Endothelial cell of umbilical vein (primary cell): Measurements from ENCODE around the gene IL5RA. TPM values are rescaled to one million over a fixed set of nuclear protein-coding genes. Genes with fewer than 3 reads are reported as not detected.

ENCODE experiments used
- BruUV-seq: library from RNA; stranded (reverse); fragments of 400-500 nt; replicated peaks from 2 replicates; lab custom pipeline; 2021; lab: Mats Ljungman, UMichigan
- CTCF ChIA-PET: fragments of 300-600, 350-600 bp; sonication (Branson Sonifier 250); formaldehyde crosslinking; loops from one replicate; lab custom pipeline; 2021; ENCODE audit warnings: antibody characterized with exemption, inconsistent platforms; lab: Charles Lee
- POLR2A ChIA-PET: fragments of 300-600, 350-600 bp; sonication (Branson Sonifier 250); formaldehyde crosslinking; loops from one replicate; lab custom pipeline; 2021; ENCODE audit warnings: antibody characterized with exemption, inconsistent platforms; lab: Charles Lee
- DNase-seq: peaks from one replicate; pipeline ENCODE4 v3.0.0-alpha.2; 2011; ENCODE audit warnings: low read depth, low spot score
- FAIRE-seq: peaks from 2 replicates; lab custom pipeline; 2011; peaks lifted over from hg19 to GRCh38; lab: Jason Lieb, UNC
- H2AFZ ChIP-seq: 2 replicates; pipeline ENCODE4 v1.6.0; 2012; ENCODE audit warnings: low read depth, low read length, control low read depth, inconsistent platforms
- H3K27ac ChIP-seq: 2 replicates; pipeline ENCODE4 v1.5.1; 2011; ENCODE audit warnings: low read depth, mild to moderate bottlenecking, control low read depth, low read length, moderate library complexity; ENCODE audit not compliant: insufficient read depth
- H3K27me3 ChIP-seq, 2 experiments: 2 replicates each; pipeline versions ENCODE4 v1.6.0 to v1.6.1; 2011; ENCODE audit warnings: low read length in 2 of 2, mixed read lengths in 1 of 2; ENCODE audit not compliant: control insufficient read depth in 2 of 2, insufficient read depth in 2 of 2
- H3K36me3 ChIP-seq, 2 experiments: 2 replicates in 1 of 2; 3 replicates in 1 of 2; pipeline ENCODE4 v1.5.1; 2011; ENCODE audit warnings: low read length in 2 of 2, mild to moderate bottlenecking in 1 of 2, moderate library complexity in 1 of 2; ENCODE audit not compliant: control insufficient read depth in 2 of 2, insufficient read depth in 2 of 2; ENCODE audit errors: extremely low read depth in 1 of 2
- H3K4me1 ChIP-seq: 3 replicates; pipeline ENCODE4 v1.5.1; 2011; ENCODE audit warnings: mild to moderate bottlenecking, low read length; ENCODE audit not compliant: control insufficient read depth, insufficient read depth; ENCODE audit errors: extremely low read depth
- H3K4me2 ChIP-seq: 2 replicates; pipeline ENCODE4 v1.6.1; 2011; ENCODE audit warnings: low read length, control low read depth, mixed read lengths; ENCODE audit not compliant: insufficient read depth
- H3K4me3 ChIP-seq, 3 experiments: fragments of 200-600 bp in 1 of 3; sonication (generic), shearing (Covaris generic) in 1 of 3; replicated peaks in 1 of 3; 2 replicates each; pipeline ENCODE4 v1.5.1; 2011 to 2016; ENCODE audit warnings: control low read depth in 3 of 3, low read length in 3 of 3, mild to moderate bottlenecking in 2 of 3, inconsistent platforms in 1 of 3, low read depth in 1 of 3, moderate library complexity in 1 of 3; ENCODE audit not compliant: insufficient read depth in 1 of 3
- H3K79me2 ChIP-seq: 2 replicates; pipeline ENCODE4 v1.6.0; 2012; ENCODE audit warnings: low read length, inconsistent platforms; ENCODE audit not compliant: control insufficient read depth, insufficient read depth
- H3K9ac ChIP-seq: replicated peaks from 2 replicates; pipeline ENCODE3; 2011; ENCODE audit warnings: low read length, control low read depth; ENCODE audit not compliant: insufficient read depth; ENCODE audit errors: extremely low read depth
- H3K9me1 ChIP-seq: replicated peaks from 3 replicates; pipeline ENCODE4 v1.6.0; 2011; ENCODE audit warnings: mild to moderate bottlenecking, low read length; ENCODE audit not compliant: control insufficient read depth, insufficient read depth; ENCODE audit errors: extremely low read depth
- H3K9me3 ChIP-seq: replicated peaks from 2 replicates; pipeline ENCODE4 v1.5.1; 2012; ENCODE audit warnings: low read length, inconsistent platforms; ENCODE audit not compliant: control insufficient read depth, insufficient read depth
- H4K20me1 ChIP-seq: replicated peaks from 2 replicates; pipeline ENCODE3; 2011; ENCODE audit warnings: mild to moderate bottlenecking, low read length; ENCODE audit not compliant: control insufficient read depth, insufficient read depth; ENCODE audit errors: extremely low read depth
- CTCF ChIP-seq, 2 donors: IDR thresholded peaks; 1 replicate in 1 of 2; 2 replicates in 1 of 2; pipeline ENCODE4 v1.5.1; 2011; ENCODE audit warnings: low read length in 2 of 2, mild to moderate bottlenecking in 2 of 2, moderate library complexity in 2 of 2, control low read depth in 1 of 2, inconsistent platforms in 1 of 2, low read depth in 1 of 2; ENCODE audit not compliant: insufficient read depth in 1 of 2; ENCODE audit errors: extremely low read depth in 1 of 2
- EZH2 ChIP-seq: IDR thresholded peaks from 2 replicates; pipeline ENCODE4 v1.6.1; 2012; ENCODE audit warnings: borderline replicate concordance, low read depth, mild to moderate bottlenecking, moderate library complexity, low read length, inconsistent platforms; ENCODE audit not compliant: severe bottlenecking
- GATA2 ChIP-seq: IDR thresholded peaks from 2 replicates; pipeline ENCODE4 v1.7.0; 2011; ENCODE audit warnings: low read depth, mild to moderate bottlenecking, moderate library complexity, mixed read lengths, low read length; ENCODE audit not compliant: insufficient read length, insufficient read depth
- MAX ChIP-seq: IDR thresholded peaks from 2 replicates; pipeline ENCODE4 v1.6.1; 2011; ENCODE audit not compliant: insufficient read depth, insufficient read length
- MYC ChIP-seq: IDR thresholded peaks from one replicate; pipeline ENCODE4 v1.6.1; 2011; ENCODE audit warnings: mild to moderate bottlenecking, low read depth, low read length
- POLR2A ChIP-seq: IDR thresholded peaks from 2 replicates; pipeline ENCODE4 v1.6.1; 2012; ENCODE audit warnings: low read depth, mild to moderate bottlenecking, control low read depth, low read length
- POLR2AphosphoS5 ChIP-seq: IDR thresholded peaks from 2 replicates; pipeline ENCODE4 v1.6.1; 2012; ENCODE audit warnings: low read depth, mild to moderate bottlenecking, control low read depth, low read length, moderate library complexity; ENCODE audit not compliant: insufficient read depth
- dilution Hi-C: fragments of 300-500 bp; cut with MboI; formaldehyde crosslinking; loops from one replicate; pipeline ENCODE4 v1.15.0; 2019; ENCODE audit warnings: low sequenced_read_pairs; ENCODE audit not compliant: extremely low pct_ligation_motif_present
- intact Hi-C: fragments of 100-400 bp; cut with micrococcal nuclease; formaldehyde crosslinking; loops from one replicate; pipeline ENCODE4 v1.10.0; 2022
- polyA plus RNA-seq, 4 experiments: library from polyadenylated mRNA; depleted of rRNA in 3 of 4; stranded (reverse) in 3 of 4; unstranded in 1 of 4; fragments of >200 nt; gene quantifications; 2 replicates each; pipeline versions ENCODE4 v1.2.1 to v1.2.3, GENCODE V29; 2011 to 2012; ENCODE audit warnings: missing spikeins in 1 of 4
- total RNA-seq: library from RNA; stranded (reverse); gene quantifications from 2 replicates; pipeline ENCODE4 v1.2.3, GENCODE V29; 2021

The IL5RA gene
- total and polyA plus RNA-seq, 2 donors (not counting 3 experiments of a cell fraction or from before 2014, with no cell fraction given) = not detected

- Histone ChIP-seq H3K27me3 (no peaks in the 10 kb centered on the region), H3K36me3 (no peaks in the 10 kb centered on the region), H3K4me1 (no peaks in the 10 kb centered on the region), H3K4me3 (no peak overlapping the region), H2AFZ (no peak overlapping the region), H3K9me1 (no peaks in the 10 kb centered on the region), H3K9ac (no peak overlapping the region), H3K9me3 (no peaks in the 10 kb centered on the region), H3K27ac (no peak overlapping the region), H4K20me1 (no peaks in the 10 kb centered on the region), H3K4me2 (no peak overlapping the region), H3K79me2 (no peaks in the 10 kb centered on the region)
- no peak for TF ChIP-seq CTCF (IDR thresholded peaks at IDR 0.05; ENCODE audit: extremely low read depth in 1 of 2, insufficient read depth in 1 of 2, low read depth in 1 of 2, low read length in 2 of 2)
- no peak for TF ChIP-seq POLR2AphosphoS5
- no peak for TF ChIP-seq MAX
- no peak for TF ChIP-seq EZH2
- no peak for TF ChIP-seq GATA2
- no peak for TF ChIP-seq POLR2A
- no peak for TF ChIP-seq MYC
- intact Hi-C loops = no loop called here
- CTCF ChIA-PET = no interaction called here
- DNase-seq (no peak), FAIRE-seq (no peak)
- POLR2A ChIA-PET = no interaction called here
- dilution Hi-C loops = no loop called here
- no TSS peak for BruUV-seq
Observed at GRCh38 chr3:3027976-3028567, 82.1 kb downstream of the IL5RA start.
